SU-DHL-6 (cell line): ENCODE measurements around the gene IFT43.

Source experiments
- H2AFZ ChIP-seq: fragments of 200-600 bp; sonication (generic); 2 replicates; pipeline ENCODE4 v1.6.1; 2014; ENCODE audit warnings: low read depth, mild to moderate bottlenecking, moderate library complexity, mixed read lengths, antibody characterized with exemption, low read length; ENCODE audit not compliant: severe bottlenecking
- H3F3A ChIP-seq: fragments of 200-600 bp; shearing (Covaris generic); 2 replicates; pipeline ENCODE4 v1.6.0; 2016; ENCODE audit warnings: antibody characterized with exemption, mild to moderate bottlenecking; ENCODE audit not compliant: insufficient read depth
- H3K27ac ChIP-seq: fragments of 200-600 bp; sonication (generic); 2 replicates; pipeline ENCODE4 v1.5.1; 2016; ENCODE audit warnings: low read depth, mild to moderate bottlenecking, low read length, moderate library complexity, mixed read lengths
- H3K27me3 ChIP-seq: fragments of 200-600 bp; sonication (generic), shearing (Covaris generic); 2 replicates; pipeline ENCODE4 v1.6.0; 2014; ENCODE audit warnings: mild to moderate bottlenecking, low read length
- H3K36me3 ChIP-seq: fragments of 200-600 bp; sonication (generic); 2 replicates; pipeline ENCODE4 v1.6.1; 2014; ENCODE audit warnings: mild to moderate bottlenecking, low read length, mixed read lengths
- H3K4me2 ChIP-seq: fragments of 300-600, 200-600 bp; shearing (Covaris generic), sonication (generic); 2 replicates; pipeline ENCODE4 v1.6.0; 2014; ENCODE audit warnings: low read length, low read depth, mild to moderate bottlenecking; ENCODE audit not compliant: poor library complexity, severe bottlenecking
- H3K4me3 ChIP-seq: fragments of 200-600 bp; sonication (generic); 2 replicates; pipeline ENCODE4 v1.5.1; 2014; ENCODE audit warnings: antibody characterized with exemption, low read length, mild to moderate bottlenecking, mixed read lengths; ENCODE audit not compliant: insufficient read depth, poor library complexity, severe bottlenecking
- H3K79me2 ChIP-seq: fragments of 200-600 bp; sonication (generic); 2 replicates; pipeline ENCODE4 v1.6.1; 2014; ENCODE audit warnings: mild to moderate bottlenecking, low read length, moderate library complexity; ENCODE audit not compliant: insufficient read depth
- H3K9ac ChIP-seq: fragments of 200-600 bp; sonication (generic); 2 replicates; pipeline ENCODE4 v1.7.0; 2014; ENCODE audit warnings: mild to moderate bottlenecking, low read length
- H3K9me2 ChIP-seq: fragments of 200-600 bp; sonication (generic); replicated peaks from 2 replicates; pipeline ENCODE4 v1.6.1; 2014; ENCODE audit warnings: low read length; ENCODE audit not compliant: insufficient read depth
- H3K9me3 ChIP-seq: fragments of 200-600 bp; sonication (generic); 2 replicates; pipeline ENCODE4 v1.6.1; 2014; ENCODE audit warnings: low read length, mixed read lengths; ENCODE audit not compliant: insufficient read depth
- H4K20me1 ChIP-seq: fragments of 200-600 bp; sonication (generic); 2 replicates; pipeline ENCODE4 v1.6.1; 2014; ENCODE audit warnings: low read depth, mild to moderate bottlenecking, antibody characterized with exemption, low read length, moderate library complexity, mixed read lengths
- CTCF ChIP-seq: fragments of 200-600 bp; sonication (generic); IDR thresholded peaks from one replicate; pipeline ENCODE4 v1.5.1; 2017; ENCODE audit warnings: antibody characterized with exemption, mild to moderate bottlenecking, low read length, moderate library complexity; ENCODE audit not compliant: insufficient read depth, poor library complexity, severe bottlenecking
- EZH2phosphoT487 ChIP-seq: fragments of 200-600 bp; sonication (generic), shearing (Covaris generic); conservative IDR thresholded peaks from 2 replicates; pipeline ENCODE4 v1.6.1; 2018; ENCODE audit warnings: mild to moderate bottlenecking, antibody characterized with exemption, low read length, moderate library complexity, mixed read lengths

IFT43 gene

GRCh38 chr14:76063327-76063726, 77.8 kb downstream of the IFT43 start:
- H3K9me2 ChIP-seq, result no peaks in the 10 kb centered on the region
- no peaks in the 10 kb centered on the region for H3K9me3 ChIP-seq
- H3F3A ChIP-seq, result no peaks in the 10 kb centered on the region
- H4K20me1 ChIP-seq, result no peaks in the 10 kb centered on the region
- no peak overlapping the region for H3K27ac ChIP-seq
- H3K36me3 ChIP-seq, result no peaks in the 10 kb centered on the region
- H3K27me3 ChIP-seq, result no peaks in the 10 kb centered on the region
- no peak for TF ChIP-seq EZH2phosphoT487
- no peak overlapping the region for H3K9ac ChIP-seq
- H3K4me3 ChIP-seq, result no peak overlapping the region
- H3K4me2 ChIP-seq, result no peak overlapping the region
- no peak overlapping the region for H2AFZ ChIP-seq
- H3K79me2 ChIP-seq, result no peaks in the 10 kb centered on the region

GRCh38 chr14:76065519-76065918, 80.0 kb downstream of the IFT43 start:
- H3K27ac ChIP-seq, result no peak overlapping the region
- H2AFZ ChIP-seq, result no peak overlapping the region
- H3K4me3 ChIP-seq, result no peak overlapping the region
- H3K79me2 ChIP-seq, result no peaks in the 10 kb centered on the region
- H3K9me3 ChIP-seq, result no peaks in the 10 kb centered on the region
- TF ChIP-seq EZH2phosphoT487 (no peak), CTCF (no peak)
- H3K9ac ChIP-seq, result no peak overlapping the region
- no peaks in the 10 kb centered on the region for H3K36me3 ChIP-seq
- no peaks in the 10 kb centered on the region for H4K20me1 ChIP-seq
- no peak overlapping the region for H3K4me2 ChIP-seq
- no peaks in the 10 kb centered on the region for H3F3A ChIP-seq
- H3K9me2 ChIP-seq, result no peaks in the 10 kb centered on the region
- H3K27me3 ChIP-seq, result no peaks in the 10 kb centered on the region

GRCh38 chr14:76067536-76067935, 82.0 kb downstream of the IFT43 start:
- Histone ChIP-seq H3K4me3 (no peak overlapping the region), H2AFZ (no peak overlapping the region)
- no peak for TF ChIP-seq CTCF
- TF ChIP-seq EZH2phosphoT487, result no peak

GRCh38 chr14:76073717-76074116, 88.2 kb downstream of the IFT43 start:
- Histone ChIP-seq H3K4me3 (no peak overlapping the region), H4K20me1 (no peaks in the 10 kb centered on the region), H3K4me2 (no peak overlapping the region), H3K27me3 (no peaks in the 10 kb centered on the region), H2AFZ (no peak overlapping the region), H3K79me2 (no peaks in the 10 kb centered on the region), H3K27ac (no peak overlapping the region), H3K36me3 (no peaks in the 10 kb centered on the region), H3K9ac (no peak overlapping the region), H3K9me2 (no peaks in the 10 kb centered on the region), H3F3A (no peaks in the 10 kb centered on the region), H3K9me3 (no peaks in the 10 kb centered on the region)
- TF ChIP-seq EZH2phosphoT487, result no peak
- TF ChIP-seq CTCF, result no peak

More at GRCh38 chr14:76067536-76067935, 82.0 kb downstream of the IFT43 start:
- H3K4me2 ChIP-seq, result no peak overlapping the region
- no peaks in the 10 kb centered on the region for H3F3A ChIP-seq
- H4K20me1 ChIP-seq, result no peaks in the 10 kb centered on the region
- no peaks in the 10 kb centered on the region for H3K9me3 ChIP-seq
- H3K9me2 ChIP-seq, result no peaks in the 10 kb centered on the region
- H3K9ac ChIP-seq, result no peak overlapping the region
- H3K36me3 ChIP-seq, result no peaks in the 10 kb centered on the region
- no peak overlapping the region for H3K27ac ChIP-seq
- H3K27me3 ChIP-seq, result no peaks in the 10 kb centered on the region
- no peaks in the 10 kb centered on the region for H3K79me2 ChIP-seq
